Activated CD4-positive, CD25-positive, alpha-beta regulatory T cell (primary cell): ENCODE results near the gene AFAP1L2.

Experiments
- DNase-seq, 4 experiments: peaks; one replicate each; lab custom pipeline; 2025; lab: John Stamatoyannopoulos, UW

AFAP1L2 gene, protein sequence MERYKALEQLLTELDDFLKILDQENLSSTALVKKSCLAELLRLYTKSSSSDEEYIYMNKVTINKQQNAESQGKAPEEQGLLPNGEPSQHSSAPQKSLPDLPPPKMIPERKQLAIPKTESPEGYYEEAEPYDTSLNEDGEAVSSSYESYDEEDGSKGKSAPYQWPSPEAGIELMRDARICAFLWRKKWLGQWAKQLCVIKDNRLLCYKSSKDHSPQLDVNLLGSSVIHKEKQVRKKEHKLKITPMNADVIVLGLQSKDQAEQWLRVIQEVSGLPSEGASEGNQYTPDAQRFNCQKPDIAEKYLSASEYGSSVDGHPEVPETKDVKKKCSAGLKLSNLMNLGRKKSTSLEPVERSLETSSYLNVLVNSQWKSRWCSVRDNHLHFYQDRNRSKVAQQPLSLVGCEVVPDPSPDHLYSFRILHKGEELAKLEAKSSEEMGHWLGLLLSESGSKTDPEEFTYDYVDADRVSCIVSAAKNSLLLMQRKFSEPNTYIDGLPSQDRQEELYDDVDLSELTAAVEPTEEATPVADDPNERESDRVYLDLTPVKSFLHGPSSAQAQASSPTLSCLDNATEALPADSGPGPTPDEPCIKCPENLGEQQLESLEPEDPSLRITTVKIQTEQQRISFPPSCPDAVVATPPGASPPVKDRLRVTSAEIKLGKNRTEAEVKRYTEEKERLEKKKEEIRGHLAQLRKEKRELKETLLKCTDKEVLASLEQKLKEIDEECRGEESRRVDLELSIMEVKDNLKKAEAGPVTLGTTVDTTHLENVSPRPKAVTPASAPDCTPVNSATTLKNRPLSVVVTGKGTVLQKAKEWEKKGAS

DNA sequence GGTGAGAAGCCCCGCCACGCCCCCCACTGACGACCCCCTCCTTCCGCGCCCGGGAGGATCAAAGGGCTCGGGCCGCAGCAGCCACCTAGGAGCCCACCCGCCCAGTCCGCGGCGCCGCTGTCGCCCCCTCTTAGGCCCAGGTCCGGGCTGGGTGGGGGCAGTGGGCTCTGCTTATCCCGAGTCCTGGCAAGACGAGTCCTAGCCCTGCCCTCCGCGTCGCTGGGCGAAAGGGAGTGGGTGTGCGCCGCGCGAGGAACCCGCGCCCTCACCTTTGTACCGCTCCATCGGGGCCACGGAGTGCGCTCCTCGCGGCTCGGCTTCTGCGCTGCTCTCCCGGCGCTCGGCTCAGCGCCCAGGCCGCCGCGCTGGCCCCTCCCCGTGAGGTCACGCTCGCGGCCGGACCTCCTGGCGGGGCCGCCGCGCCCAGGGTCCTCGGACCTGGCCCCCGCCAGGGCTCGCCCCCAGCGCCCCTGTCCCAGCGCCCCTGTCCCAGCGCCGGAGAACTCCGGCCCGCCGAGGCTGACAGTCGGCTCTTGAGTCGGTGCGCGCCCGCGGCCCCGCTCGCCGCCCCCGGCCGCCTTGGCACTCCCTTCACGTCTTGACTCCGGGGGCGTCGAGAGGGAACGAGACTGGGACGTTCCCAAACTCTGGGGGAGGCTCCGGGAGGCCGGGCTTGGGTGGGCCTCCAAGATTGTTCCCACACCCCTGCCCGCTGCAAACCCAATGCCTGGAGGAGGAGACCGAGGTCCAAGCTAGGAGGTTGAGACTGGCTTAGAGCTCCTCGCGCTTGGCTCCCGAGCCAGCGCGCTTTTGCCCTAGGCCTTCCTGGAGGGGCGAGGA is at the start of gene AFAP1L2:
Gene AFAP1L2 (minus strand): TSS at position 332 of the 840 bp plus-strand sequence. CDS start 47 bp downstream, at position 285.
- no peak for DNase-seq

DNA sequence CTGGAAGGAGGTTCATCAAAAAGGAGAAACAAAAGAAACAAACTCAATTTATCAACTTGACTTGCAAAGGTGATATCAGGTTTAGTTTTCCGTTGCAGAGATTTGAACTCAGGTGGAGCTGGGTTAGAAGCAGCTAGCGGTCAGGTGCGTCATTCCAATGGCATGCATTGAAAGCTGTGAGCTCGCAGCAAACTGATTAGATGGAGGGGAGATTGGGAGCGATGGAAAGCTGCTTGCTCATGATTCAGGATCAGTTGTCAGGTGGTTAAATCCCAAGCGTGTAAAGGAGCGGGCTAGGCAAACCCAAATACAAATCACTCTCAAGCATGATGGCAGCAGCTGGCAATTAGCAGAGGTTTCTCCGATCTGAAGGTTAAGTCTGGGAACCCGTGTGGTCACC is 49.3 kb upstream of the AFAP1L2 start:
- DNase-seq = no peak

DNA sequence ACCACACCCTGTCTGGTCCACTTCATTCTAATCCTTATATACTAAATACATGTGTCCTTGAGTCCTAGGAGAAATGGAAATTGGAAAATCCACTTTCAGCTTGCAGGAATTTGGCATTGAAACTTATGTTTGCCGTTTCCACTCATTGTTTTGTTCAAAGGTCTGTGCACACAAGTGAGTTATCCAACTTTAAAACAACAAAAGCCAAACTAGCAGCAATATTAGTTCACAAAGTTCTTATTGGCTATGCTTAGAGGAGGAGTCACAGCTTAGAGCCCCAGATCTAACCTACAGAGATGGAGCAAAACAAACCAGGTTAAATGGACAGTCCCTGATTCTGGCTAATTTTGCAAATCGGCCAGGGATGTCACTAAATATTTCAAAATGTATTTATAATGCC is 44.6 kb upstream of the AFAP1L2 start:
- no peak for DNase-seq

DNA sequence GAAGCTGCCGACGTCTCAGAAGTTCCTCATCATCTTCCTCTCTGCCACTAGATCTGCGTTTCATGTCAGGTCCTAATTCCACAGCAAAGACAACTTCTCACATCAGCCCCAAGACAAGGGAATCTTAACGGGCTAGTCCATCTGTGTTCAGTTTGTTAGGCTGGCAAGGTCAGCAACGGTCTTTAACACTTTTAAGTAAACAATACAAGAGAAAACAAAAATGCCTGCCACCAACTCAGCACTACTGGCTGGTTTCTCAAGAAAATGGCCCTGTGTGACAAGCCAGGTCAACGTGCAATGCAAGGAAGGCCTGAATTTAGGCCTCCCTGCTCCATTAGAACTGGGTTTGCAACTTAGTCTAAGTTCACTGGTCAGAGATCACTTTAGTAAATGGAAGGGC is 41.0 kb upstream of the AFAP1L2 start:
- no peak for DNase-seq

DNA sequence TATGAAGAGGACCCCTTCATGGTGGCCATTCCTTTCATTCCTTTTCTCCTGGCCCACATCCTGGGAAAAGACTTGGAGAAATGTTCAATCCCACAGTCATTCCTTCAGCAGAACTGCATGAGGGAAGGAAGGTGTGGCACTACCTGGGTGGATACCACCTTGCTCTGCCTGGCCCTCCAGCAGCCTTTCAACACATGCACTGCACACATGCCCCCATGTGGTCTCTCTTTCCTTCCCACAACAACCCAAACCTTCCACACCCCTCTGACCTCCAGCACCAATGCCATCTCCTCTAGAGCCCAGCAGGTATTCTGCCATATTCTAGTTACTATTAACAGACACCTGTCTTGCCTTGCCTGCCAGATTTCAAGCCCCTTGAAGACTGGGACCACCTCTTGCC is 40.5 kb upstream of the AFAP1L2 start:
- DNase-seq = no peak

DNA sequence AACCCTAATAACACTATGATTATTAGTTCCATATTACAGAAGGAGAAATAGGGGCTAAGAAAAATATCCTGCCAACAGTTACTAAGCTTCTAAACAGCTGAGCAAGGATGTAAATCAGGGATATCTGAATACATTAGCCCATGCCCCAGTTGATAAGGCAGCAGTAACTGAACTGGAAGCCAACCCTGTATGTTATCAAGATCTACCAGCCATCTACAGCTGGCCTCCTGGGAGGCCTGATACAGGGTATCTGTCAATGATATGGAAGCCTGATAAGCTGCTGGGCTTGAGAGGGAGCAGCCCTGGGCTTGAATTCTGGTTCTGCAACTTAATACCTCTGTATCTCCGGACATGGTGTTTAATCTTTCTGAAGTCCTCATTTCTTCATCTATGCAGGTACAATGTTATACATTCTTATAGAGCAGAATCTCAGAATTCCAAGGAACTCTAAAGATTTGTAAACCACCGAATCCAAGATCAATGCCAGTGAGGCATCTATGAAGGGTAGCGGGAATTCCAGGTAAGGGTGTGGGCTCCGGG is 37.9 kb upstream of the AFAP1L2 start:
- no peak for DNase-seq

DNA sequence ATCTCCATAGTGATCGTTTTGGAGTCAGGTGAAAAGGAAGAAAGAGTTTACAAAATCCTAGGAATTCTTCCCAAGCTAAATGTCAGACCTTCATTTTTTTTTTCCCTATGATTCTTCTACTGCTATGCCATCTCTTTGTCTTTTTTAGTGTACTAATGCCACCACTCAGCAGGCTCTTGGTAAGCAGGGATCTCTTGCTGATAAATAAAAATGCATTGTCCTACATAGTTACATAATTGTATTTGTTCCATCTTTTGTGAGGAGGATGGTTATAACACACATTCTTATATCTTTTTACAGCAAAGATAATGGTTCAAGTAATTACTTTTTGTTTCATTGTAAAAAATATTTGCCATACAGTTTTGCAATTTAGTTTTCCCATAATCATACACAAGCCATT is 36.8 kb upstream of the AFAP1L2 start:
- DNase-seq = no peak

DNA sequence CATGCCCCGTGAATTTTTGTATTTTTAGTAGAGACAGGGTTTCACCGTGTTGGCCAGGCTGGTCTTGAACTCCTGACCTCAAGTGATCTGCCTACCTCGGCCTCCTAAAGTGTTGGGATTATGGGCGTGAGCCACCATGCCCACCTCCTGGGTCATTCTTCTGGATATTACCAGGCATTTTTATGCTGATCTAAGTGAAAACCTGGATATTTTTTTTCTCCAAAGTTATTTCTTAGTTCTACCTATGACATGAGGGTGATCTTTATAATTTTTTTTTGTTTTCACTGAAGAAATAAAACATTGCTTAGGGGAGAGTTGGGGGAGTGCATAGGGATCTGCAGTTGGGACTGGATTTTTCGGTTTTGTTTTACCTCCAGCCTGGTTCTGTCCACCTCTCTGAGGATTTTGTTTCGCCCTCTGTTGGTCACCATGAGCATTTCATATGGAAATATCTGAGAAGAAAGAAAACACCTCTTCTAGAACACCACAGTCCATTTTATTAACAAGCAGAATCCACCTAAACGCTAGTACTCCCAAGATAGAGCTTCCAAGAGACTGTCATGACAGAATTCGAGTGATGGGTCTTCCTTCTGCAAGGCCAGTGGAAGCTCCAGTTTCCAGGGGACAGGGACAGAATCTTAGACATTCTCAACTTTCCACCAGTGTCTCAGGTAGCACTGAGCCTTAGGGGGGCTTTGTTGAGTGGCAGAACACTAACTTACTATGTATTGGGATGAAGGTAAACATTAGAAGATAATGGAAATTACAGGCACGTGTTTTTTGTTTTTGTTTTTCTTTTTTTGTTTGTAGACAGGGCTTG is 33.4 kb upstream of the AFAP1L2 start:
- no peak for DNase-seq

DNA sequence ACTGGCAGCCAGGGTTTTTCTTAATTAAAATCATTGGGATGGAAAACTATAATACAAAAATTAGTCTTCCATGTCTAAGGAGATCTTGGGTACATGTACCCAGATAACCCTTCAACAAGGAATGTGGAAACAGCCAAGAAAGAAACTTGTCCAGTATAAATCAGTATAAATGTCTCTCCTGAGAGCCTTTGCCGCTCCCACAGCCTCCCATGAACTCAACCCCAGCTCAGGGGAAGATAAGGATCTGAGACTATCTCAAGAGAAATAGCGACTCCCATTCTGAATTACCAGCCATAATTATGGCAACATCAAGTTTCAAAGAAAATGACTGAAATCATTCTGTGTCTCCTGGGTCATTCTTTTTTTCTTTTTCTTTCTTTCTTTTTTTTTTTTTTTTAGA is 32.6 kb upstream of the AFAP1L2 start:
- DNase-seq = no peak

DNA sequence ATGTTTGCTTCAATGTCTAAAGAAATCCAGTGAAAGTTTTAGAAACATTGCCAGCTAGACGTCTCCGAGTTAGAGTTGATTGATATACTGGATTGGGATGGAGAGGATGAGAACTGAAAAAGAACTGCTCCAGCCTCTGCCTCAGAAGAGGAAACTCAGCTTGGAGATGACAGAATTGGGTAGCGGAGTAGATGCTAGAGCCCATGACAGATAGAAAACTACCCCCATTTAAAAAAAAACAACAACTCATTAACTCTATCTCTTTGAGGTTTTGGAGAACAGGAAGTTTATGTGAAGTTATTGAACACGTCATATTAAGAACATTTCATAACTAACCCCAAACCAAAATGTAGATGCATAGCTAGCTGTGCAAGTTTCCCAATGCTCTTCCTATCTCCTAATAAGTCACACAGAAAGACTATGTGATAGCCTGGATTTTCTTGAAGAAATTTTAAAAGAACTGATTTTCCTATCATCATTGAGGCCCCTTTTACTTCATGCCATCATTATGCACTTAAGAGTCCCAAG is 28.3 kb upstream of the AFAP1L2 start:
- DNase-seq = no peak

DNA sequence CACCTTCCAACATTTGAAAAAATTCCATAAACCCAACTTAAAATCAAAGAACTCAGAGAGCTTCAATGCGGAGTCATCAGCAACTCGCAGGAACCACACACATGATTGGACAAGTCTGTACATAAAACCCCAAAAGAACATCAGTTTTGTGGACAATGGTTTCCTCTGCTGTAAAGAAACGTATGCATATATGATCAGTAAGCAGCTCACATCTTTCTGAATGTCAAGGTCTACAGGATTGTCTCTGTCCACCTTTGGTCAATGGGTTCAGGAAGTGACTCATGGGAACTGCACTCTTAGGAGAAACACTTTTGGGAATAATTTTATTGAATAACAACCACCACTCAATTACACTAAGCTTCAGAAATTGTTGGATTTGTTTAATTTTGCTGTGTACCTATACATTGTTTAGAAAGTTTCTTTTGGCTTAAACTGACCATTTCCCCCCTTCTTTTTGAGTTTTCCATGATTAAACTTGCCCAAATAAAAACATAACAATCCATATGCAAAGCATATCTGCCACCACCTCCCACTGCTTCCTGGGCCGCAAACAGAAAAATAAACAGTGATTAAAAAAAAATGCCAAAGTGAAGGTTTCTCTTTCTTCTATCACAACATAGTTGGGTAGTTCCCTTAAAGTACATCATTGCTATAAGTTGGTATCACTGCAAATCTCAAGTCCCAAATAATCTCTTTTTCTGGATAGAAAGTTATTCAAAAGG is 27.3 kb upstream of the AFAP1L2 start:
- DNase-seq = no peak

DNA sequence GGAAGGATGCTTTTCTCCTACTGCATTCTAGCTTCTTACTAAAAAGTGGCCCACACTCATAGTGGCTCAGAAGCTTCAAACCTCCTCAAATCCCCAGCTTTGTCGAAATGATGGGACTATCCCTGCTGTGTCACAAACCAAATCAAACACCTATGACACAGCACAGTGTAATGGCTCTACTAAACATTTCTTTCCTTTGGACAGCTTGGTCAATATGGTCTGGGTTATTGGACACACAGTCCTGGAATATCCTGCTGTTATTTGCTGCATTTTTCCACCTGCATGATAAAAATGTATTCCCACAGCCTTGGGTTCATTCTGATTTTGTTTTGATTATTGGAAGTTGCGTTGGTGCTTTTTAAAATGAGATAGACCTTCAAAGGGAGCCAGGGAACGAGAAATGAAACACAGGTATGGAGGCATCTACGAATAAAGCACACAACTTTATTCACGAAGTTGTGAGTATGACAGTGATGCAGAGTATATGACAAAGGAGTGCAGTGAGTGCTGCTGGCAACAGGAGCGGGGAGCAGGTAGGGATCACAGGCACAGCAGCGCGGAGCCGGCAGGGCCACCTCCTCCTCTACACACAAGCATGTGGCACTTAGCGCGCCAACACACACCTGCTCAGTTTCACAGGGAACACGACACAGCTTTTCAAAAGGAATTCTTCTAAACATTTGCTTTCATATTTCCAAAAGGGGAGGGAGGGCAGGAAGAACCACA is 26.5 kb upstream of the AFAP1L2 start:
- DNase-seq = no peak

DNA sequence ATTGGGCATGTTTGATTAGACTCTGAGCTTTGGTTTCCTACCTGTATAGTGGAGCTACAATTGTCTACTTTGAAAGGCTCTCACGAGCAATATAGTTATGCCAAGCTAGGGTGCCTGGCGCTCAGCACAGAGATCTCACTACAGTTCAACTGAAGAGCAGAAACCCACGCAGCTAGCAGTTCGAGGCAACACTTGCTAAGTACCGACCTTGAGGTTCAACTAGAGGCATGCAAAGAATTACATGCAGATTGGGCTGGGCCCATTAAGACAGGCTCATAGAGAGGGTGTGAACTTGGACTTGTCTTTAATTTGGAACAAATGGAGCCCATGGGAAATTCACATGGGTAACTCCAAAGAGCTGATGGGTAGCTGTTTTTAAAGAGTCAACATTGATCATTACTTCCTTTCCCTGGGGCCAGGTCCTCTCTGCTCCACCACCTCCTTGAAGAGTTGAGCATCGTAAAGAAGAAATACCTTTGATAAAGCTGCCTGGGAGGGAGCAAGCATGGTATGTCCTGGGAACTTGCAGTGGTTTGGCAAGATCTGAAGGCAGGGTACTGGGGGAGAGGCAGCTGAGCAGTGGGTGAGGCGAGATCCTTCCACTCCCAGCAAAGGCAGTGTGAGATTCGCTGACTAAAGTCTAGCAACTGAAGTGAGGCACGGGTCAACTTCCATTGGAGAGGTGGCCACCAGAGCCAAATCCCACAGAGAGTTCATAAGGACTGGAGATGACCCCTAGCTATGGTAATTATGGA is 25.5 kb upstream of the AFAP1L2 start:
- no peak for DNase-seq

DNA sequence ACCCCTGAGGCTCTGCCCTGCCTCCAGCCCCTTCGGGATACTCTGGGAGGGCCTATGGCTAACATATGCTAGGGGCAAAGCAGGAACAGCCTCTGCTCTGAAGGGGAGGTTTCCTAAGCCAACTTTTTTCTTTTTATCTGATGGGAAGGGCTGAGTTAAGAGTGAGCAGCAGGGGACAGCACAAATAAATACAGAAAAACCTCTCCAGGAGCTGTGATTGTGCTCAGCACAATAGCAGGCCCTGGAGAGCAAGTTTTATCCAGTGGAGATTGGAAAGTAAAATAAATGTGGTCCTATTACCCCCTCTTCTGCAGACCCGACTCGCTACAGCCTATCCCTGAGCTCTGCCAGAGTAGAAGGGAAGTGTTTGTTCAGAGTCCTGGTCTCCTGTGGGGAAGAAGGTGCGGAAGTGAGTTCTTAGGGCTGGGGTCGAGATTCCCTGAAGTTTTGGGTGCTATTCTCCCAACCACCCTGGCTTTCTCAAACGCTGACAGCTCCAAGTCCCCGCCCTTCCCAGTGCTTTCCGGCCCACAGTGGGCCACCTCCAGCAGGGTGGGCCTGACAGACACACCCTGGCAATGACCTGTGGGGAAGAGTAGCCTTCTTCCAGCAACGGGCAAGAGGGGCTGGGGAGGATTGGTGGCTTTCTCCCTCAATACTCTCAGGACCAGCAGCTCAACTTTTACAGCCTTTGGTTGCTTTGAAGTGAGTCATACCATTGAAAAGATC is 23.0 kb upstream of the AFAP1L2 start:
- no peak for DNase-seq

DNA sequence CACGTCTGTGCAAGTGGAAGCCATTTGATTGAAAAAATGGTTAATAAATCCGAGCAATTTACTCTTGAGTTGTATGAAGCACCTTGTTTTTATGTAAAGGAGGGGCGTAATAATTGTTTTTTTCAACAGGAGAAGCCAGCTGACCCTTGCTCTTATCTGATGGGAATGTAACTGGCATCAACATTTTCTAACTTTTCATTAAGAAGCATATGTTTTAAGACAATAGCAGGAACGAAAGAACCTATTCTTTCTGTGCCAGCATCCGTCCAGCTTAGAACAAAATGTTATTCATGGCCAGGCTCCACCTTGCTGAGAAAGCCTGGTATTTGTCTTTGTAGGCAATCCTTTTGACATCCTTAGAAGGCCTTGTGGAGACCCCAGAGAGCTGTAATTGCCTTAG is 22.2 kb upstream of the AFAP1L2 start:
- DNase-seq = no peak

DNA sequence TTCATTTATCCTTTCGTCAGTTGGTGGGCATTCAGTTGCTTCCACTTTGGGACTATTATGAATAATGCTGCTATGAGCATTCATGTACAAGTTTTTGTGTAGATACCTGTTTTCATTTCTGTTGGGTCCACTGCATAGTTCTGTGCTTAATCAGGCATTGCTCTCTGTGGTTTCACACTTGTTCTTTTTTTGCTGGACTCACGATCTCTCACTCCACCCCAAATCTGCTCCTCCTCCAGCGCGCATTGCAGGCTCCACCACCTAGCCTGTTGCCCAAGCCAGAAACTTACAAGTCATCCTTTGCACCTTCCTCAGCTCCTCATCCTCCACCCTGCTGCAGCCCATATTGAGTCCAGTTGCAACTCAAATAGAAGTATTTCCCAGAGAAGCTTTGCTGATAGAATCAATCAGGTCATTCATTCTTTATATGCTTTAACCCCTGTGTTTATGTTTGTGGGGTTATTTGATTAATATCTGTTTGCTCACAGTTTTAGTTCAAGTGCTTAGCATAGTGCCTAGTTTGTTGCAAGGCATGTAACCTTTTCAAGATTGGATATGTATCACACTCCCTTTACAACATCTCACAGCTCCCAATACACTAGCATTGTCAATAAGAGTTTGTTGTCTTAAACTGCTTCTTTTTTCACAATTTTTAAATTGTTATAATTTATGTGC is 16.6 kb upstream of the AFAP1L2 start:
- no peak for DNase-seq

DNA sequence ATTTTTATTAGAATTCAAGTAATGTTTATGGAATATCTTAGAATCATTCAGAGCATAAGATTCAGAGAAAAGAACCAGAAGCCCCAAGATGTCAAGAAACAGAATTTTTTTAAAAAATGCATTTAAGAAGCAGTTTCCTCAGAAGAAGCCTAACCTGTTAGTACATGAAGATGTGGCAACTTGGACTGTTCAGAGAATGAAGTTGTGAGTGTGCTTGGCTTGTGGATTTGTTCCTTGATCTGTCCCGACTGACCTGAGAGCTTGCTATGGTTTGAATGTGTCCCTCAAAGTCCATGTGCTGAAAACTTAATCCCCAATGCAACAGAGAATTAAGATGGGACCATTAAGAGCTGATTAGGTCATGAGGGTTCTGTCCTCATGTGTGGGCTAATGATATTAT is 13.8 kb upstream of the AFAP1L2 start:
- DNase-seq = no peak
